HG02943 (cell line): ENCODE results near the gene ERGIC3.

Experiments
- ATAC-seq: cut with Tn5 transposase; IDR thresholded peaks from one replicate; pipeline ENCODE4 v1.9.1; 2021; ENCODE audit warnings: mild to moderate bottlenecking, low read depth, moderate library complexity; ENCODE audit not compliant: unreplicated experiment

Gene ERGIC3

DNA sequence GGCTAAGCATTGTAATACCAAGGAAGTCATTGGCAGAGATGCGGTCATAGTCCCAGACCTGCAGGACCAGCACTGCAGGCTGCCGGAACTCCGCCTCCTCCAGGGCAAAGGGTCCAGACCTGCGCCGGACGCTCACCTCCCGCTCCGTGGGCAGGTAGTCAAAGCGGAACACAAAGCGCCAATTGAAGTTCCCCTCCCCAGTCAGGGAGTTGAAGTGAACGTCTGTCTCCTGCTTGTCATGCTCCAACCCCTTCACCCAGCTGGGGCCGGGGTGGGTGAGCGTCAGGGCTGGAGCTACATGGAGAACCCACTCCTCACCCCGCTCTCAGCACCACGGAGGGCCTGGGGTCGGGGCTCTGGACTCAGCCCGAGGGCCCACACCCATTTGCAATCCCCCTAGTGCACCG, 18.2 kb downstream of the ERGIC3 start:
- no peak for ATAC-seq

DNA sequence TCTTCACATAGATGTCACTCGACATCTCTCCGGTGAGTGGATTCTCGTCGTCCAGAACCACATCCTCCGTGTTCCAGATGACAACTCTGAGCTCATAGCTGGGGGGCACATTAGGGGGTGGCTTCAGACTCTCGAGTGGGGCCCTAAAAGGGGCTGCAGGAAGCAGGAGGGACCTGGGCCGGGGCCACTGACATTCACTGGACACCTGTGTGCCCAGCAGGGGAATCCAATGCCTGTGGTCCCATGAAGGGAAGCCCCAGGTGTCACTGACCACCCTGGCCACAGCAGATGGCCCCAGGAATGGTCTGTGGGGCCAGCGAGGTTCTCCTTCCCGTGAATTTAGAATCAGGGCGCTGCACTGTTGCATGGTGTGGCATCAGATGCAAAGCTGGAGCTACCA, 18.7 kb downstream of the ERGIC3 start:
- no peak for ATAC-seq

- ATAC-seq = no peak
These were observed 19.4 kb downstream of the ERGIC3 start for GRCh38 chr20:35561268-35561667.

GRCh38 chr20:35561671-35562070, 19.8 kb downstream of the ERGIC3 start:
- no peak for ATAC-seq

- ATAC-seq = no peak
These were observed 20.7 kb downstream of the ERGIC3 start for GRCh38 chr20:35562541-35563110.

DNA sequence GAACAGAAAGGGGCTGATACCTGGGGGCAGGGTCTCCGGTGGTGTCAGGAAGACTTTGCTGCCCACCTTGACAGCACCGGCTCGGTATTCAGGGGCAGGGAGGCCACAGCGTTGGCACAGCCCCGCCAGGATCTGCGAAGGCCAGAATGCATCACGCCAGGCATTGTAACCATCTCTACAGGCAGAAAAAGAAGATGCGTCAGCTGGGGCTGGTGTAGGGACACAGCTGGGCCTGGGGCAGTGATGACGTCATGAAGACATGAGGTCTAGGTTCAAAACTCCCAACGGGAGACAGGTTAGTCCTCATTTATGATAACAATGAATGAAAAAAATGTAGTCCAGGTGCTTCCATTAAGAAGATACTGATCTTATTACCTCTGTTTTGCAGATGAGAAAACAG, 22.0 kb downstream of the ERGIC3 start:
- ATAC-seq = no peak

- ATAC-seq = no peak
These were observed 23.0 kb downstream of the ERGIC3 start for GRCh38 chr20:35564905-35565304.

DNA sequence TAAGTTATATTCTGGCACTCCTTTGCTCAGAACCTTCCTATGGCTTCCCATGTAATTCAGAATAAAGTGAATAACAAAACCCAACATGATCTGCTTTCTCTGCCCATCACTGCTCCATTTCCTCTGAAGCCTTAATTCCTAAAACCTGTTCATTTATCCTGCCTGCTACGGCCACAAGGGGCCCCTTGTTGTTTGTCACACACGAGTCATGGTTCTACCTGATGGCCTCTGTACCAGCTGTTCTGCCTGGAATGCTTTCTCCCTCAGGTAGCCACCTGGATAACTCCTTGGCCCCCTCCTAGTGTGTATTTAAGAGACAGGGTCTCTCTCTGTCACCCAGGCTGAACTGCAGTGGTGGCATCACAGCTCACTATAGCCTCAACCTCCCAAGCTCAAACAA, 26.8 kb downstream of the ERGIC3 start:
- no peak for ATAC-seq

- no peak for ATAC-seq
These were observed 29.7 kb downstream of the ERGIC3 start for GRCh38 chr20:35571555-35571954.

DNA sequence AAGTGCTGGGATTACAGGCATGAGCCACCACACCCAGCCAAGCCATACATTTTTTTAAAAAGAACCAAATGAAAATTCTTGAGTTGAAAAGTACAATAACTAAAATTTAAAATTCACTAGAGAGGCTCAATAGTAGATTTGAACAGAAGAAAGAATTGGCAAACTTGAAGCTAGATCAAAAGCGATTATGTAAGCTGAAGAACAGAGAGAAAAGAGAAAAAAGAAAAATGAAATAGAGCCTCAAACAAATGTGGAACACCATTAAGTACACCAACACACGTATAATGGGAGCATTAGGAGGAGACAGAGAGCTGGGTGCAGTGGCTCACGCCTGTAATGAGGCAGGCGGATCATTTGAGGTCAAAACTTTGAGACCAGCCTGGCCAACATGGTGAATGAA, 31.0 kb downstream of the ERGIC3 start:
- ATAC-seq = no peak

DNA sequence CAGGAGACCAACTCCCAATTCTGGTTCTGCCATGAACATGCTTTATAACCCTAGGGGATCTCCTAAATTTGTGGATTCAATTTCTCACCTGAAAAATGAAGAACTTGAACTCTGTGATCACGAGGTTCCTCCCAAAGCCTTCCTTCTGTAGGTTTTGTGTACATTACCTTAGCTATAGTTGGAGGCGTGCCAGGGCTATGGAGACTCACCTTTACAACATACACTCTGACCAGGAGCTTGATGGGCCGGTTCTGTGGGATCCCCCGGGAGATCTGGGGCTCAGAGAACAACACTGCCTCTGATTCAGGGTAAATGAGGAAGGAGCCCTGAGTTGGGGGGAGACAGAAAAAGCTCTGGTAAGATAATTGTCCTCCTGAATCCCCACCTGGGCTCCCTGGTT, 34.1 kb downstream of the ERGIC3 start:
- ATAC-seq = no peak

GRCh38 chr20:35576816-35577215, 34.9 kb downstream of the ERGIC3 start:
- no peak for ATAC-seq

DNA sequence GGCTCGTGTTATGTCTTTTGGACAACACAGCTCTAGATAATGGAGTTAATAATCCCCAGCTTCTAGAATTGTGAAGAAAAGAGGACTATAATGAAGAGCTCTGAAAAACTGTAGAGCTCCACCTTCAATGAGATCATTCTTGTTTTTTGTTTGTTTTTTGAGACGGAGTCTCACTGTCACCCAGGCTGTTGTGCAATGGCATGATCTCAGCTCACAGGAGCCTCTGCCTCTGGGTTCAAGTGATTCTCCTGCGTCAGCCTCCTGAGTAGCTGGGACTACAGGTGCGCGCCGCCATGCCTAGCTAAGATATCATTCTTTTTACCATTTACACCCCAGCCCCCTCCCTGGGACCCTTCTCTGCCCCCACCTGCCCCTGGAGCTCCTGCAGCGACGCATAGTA, 36.6 kb downstream of the ERGIC3 start:
- no peak for ATAC-seq

GRCh38 chr20:35579196-35579595, 37.3 kb downstream of the ERGIC3 start:
- no peak for ATAC-seq

GRCh38 chr20:35582131-35582530, 40.3 kb downstream of the ERGIC3 start:
- ATAC-seq = no peak

DNA sequence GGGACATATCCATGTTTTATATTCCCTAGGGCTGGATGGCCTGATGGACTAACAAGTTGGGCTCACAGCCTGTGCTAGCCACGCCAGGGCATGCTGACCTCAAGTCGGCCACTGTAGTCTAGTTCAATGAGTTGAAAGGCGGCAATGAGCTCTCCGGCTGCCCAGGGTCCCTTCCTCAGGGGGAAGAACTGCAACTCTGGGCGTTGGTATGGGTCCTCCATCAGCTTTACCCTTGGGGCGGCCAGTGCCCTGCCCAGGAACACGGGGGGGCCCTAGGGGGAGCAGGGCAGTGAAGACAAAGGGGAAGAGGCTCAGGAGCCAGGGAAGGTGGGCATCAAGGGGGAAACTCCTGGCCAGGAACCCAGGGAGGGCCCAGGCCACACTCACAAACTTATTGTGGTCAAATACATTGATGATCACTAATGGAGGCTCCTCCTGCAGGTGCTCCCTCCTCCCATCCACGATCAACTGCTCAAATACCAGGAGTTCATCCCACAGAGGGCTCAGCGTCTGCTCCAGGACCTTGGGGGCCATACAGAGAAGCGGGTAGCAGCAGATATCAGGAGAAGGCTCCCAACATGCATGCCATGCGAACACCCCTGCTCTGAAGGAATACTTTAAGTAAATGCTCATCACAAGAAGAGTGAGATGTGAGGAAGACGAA, 41.0 kb downstream of the ERGIC3 start:
- no peak for ATAC-seq

DNA sequence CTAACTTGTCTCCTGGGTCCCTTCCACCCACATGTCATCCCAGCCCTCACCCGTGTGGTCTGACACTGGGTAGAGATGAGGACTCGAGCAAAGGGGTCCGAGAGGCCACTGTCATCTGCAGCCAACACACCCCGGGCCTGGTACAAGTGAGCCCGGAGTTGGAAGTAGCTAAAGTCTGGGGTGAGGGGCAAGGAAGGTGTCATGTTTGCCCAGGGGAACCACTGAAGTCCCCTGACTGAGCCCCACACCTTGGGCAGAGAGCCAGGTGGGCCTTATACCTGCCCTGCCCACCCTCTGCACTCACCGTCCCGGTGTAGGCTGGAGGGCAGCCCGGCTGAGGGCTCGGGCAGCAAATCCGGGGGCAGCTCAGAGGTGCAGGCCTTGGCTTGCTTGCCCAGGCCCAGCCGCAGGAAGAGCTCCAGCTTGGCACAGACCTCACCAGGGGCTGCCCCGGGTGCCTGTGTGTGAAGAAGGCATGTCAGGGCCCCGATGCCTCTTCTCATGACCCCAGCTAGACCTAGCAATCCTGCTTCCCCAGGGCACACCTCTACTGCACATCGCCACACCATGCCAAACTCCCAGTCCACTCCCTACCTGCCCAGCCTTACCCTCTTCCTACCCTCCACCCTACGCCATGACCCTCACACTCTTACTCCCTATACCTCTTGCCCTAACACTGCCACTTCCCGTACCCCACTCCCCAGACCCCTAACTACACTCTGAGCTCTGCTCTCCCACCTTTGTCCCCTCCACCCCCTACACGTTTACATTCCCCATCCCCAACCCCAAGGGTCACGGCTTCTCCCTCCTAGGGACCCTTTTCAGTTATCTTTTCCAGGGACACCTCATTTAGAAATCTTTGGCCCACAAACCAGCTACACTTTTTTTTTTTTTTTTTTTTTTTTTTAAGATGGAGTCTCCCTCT, 42.0 kb downstream of the ERGIC3 start:
- no peak for ATAC-seq

- ATAC-seq = no peak
These were observed 45.0 kb downstream of the ERGIC3 start for GRCh38 chr20:35586751-35587425.

GRCh38 chr20:35587436-35587835, 45.6 kb downstream of the ERGIC3 start:
- no peak for ATAC-seq

GRCh38 chr20:35588397-35588796, 46.5 kb downstream of the ERGIC3 start:
- no peak for ATAC-seq

GRCh38 chr20:35592339-35592974, 50.6 kb downstream of the ERGIC3 start:
- ATAC-seq = no peak
